SK-N-DZ (cell line): Measurements from ENCODE around the gene GSTO2.

Experiments used
- DNase-seq: peaks from one replicate; pipeline ENCODE4 v3.0.0-alpha.2; 2015; ENCODE audit warnings: low spot score

GSTO2 gene

GRCh38 chr10:104253606-104254410, 15.2 kb upstream of the GSTO2 start:
- no peak for DNase-seq

- peak; percentile 68 for DNase-seq
Observed at GRCh38 chr10:104254493-104255310, 14.3 kb upstream of the GSTO2 start, which contains the start of gene GSTO1. Gene GSTO1, plus strand, starts transcription at chr10:104254892. Its CDS starts 37 bp downstream, at chr10:104254929.

GRCh38 chr10:104255311-104255981, 13.5 kb upstream of the GSTO2 start:
- DNase-seq, result no peak

GRCh38 chr10:104256335-104256961, 12.5 kb upstream of the GSTO2 start:
- no peak for DNase-seq

DNA sequence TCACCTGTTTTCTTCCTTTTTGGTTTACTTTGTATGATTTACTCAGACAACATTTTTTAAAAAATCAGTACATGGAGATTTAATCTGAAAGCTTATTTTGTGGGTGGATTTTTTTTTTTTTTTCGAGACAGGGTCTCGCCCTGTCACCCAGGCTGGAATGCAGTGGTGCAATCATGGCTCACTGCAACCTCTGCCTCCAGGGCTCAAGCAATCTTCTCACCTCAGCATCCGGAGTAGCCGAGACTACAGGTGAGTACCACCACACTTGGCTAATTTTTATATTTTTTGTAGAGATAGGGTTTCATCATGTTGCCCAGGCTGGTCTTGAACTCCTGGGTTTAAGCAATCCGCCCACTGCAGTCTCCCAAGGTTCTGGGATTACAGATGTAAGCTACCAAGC, 11.7 kb upstream of the GSTO2 start:
- no peak for DNase-seq

DNA sequence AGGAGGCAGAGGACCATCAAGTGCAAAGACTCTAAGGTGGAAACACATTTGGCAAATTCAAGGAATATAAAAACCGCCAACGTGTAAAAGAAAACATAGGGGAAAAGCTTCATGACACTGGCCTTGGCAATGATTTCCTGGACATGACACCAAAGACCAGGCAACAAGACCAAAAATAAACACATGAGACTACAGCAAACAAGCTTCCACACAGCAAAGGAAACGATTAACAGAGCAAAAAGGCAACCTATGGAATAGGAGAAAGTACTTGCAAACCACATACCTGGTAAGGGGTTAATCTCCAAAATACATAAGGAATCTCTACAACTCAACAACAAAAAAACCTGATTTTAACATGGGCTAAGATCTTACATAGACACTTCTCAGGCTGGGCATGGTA, 10.8 kb upstream of the GSTO2 start:
- DNase-seq, result no peak

DNA sequence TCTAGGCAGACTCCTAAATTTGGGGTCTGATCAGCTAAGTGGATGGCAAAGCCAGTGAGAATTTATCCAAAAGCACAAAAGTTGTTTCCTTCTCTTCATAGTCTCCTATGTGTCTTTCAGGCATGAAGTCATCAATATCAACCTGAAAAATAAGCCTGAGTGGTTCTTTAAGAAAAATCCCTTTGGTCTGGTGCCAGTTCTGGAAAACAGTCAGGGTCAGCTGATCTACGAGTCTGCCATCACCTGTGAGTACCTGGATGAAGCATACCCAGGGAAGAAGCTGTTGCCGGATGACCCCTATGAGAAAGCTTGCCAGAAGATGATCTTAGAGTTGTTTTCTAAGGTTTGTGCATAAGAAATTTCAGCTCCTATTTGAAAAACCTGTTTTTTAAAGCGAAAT, 9.5 kb upstream of the GSTO2 start:
- no peak for DNase-seq

DNA sequence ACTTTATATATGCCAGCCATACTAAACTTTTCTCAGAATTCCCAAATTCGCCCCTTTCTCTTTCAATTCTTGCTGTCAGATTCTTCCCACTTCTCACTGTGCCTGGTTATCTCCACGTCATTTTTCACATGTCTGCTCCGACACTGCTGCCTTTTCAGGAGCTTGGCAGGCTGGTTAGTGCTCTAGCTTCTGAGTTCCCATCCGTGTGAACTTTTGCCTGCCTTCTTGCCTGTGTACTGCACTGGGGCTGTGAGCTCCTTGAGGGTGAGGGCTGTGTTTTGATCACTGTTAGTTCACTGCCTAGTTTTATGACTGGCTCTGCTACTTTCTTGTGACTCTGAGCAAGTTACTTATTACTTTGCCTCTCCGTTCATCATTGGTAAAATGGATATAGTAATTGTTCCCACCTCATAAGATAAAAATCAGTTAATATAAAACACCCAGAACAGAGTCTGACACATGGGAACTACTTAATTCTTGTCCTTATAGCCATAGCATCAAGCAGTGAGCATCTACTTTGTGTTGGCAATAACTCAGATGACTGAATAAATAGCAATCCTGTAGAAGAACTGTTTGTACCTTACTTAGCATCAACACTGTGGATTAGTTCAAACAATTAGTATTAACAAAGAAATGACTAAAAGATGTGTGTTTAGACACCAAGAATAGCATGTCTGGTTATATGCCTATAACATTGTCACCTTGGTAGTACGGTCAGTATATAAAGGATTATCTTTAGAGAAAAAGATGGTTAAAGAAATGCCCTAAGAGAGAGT, 8.8 kb upstream of the GSTO2 start:
- DNase-seq, result no peak

GRCh38 chr10:104260775-104261115, 8.2 kb upstream of the GSTO2 start:
- DNase-seq, result no peak

DNA sequence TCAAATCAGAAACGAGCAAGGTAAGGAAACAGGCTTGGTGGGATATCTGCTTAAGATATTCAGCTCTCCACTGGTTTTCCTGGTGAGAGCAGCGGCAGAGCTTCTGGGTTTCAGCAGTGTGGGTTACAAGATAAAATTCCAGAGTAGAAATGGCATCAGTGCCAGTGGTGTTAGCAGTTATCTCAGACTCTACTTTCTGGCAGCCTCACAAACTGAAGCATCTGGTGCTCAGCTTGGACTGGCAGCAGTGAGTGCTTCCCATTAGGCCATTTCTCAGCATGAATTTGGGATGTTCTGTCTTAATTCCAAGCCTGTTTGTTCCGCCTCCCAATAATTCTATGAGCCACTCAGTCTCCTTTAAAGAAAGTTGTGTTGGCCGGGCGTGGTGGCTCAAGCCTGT, 6.9 kb upstream of the GSTO2 start:
- DNase-seq, result no peak

GRCh38 chr10:104264783-104265182, 4.2 kb upstream of the GSTO2 start:
- no peak for DNase-seq

- no peak for DNase-seq
Observed at GRCh38 chr10:104267721-104268404, 1.1 kb upstream of the GSTO2 start.

DNA sequence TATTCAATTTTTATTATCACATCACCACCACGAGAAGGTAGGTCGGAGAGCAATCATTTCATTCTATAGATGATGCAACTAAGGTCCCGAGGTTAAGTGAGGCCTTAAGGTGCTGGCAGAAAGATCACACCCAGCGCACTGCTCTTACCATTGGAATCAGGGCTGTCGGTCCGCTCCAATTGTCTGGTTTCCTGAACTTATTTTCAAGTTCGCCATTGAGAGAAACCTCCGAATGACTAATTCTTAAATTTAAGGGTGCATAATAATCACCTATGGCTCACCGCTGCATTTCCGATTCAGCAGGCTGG, 625 bp upstream of the GSTO2 start:
- peak; percentile 10 for DNase-seq

DNA sequence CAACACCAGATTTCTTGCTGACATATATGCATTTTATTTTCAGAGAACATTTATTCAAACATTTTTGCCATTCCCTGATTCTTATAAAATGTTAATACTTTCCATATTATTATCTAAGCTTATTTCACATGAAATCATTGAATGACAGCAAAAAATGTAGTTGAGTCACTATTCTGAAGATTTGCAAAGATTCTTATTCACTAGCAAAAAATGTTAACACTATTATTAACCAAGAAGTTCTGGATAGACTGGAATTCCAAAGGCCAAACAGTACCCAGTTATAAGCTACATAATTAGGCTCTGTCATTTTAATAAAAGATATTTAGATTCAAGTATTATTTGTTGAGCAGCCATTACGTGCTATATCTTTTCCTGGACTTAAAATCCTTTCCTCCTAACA, 4.3 kb downstream of the GSTO2 start:
- no peak for DNase-seq

DNA sequence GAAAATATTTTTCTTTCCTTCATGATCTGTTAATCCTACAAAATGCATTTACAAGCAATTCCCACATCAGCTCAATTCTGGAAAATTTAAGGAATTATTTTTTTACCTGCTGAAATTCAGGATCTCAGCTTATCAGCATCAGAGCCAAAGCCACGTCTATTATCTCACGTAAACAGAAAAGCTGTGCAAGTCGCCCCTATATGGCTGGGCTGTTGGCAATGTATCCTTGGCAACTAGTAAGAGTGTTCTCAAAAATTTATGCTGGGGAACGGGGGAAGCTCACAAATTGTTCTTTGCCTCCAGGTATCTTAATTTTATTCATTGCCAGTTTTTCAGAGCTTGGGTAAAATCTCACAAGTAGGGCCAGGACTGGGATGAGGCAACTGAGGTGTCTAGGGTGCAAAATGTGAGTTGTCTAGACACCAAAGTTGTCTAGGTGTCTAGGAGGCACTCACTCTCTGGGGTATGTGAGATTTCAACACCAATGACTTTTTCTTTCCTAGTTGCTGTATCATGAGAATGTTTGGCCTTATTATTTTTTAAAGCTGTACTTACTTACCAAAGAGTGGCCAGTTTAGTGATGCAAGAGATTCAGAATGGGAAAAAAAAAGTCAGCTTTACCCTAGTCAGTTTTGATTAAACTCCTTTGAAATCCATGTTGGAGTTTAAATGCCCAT, 5.1 kb downstream of the GSTO2 start:
- DNase-seq, result no peak

GRCh38 chr10:104274762-104275721, 6.1 kb downstream of the GSTO2 start:
- peak; percentile 28 for DNase-seq

DNA sequence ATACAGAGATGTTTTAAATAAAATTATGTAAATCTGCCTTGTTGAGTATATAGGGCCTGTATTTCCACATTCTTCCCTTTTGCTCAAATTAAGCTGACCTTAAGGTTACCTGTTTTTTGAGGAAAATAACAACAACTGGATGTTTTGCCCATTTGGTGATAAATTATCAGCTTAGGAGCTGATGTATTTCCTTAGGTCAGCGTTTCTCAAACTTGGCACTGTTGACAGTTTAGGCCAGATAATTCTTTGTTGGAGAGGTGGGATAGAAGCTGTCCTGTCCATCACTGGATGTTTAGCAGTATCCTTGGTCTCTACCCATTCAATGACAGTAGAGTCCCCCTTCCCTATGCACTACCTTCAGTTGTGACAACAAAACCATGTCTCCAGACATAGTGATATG, 7.2 kb downstream of the GSTO2 start:
- DNase-seq, result no peak

DNA sequence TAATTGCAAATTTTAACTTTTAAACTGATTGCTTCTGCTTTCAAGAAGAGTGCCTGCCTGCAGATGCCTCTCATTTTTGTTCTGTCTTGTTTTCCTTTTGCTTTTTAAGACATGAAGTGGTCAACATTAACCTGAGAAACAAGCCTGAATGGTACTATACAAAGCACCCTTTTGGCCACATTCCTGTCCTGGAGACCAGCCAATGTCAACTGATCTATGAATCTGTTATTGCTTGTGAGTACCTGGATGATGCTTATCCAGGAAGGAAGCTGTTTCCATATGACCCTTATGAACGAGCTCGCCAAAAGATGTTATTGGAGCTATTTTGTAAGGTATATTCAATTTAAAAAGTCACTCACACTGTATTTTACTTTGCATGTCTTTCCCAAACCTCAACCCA, 8.8 kb downstream of the GSTO2 start:
- no peak for DNase-seq
